SHP77 (cell line): ENCODE results near the gene WDHD1.
"Not testable (repeated sequence)": the region's sequence is repeated elsewhere in the genome, so short reads cannot be mapped to it uniquely, and the experiment has no call there.

Source experiments
- DNase-seq, 2 experiments: peaks; one replicate each; lab custom pipeline; 2025; lab: John Stamatoyannopoulos, UW

WDHD1 gene

DNA sequence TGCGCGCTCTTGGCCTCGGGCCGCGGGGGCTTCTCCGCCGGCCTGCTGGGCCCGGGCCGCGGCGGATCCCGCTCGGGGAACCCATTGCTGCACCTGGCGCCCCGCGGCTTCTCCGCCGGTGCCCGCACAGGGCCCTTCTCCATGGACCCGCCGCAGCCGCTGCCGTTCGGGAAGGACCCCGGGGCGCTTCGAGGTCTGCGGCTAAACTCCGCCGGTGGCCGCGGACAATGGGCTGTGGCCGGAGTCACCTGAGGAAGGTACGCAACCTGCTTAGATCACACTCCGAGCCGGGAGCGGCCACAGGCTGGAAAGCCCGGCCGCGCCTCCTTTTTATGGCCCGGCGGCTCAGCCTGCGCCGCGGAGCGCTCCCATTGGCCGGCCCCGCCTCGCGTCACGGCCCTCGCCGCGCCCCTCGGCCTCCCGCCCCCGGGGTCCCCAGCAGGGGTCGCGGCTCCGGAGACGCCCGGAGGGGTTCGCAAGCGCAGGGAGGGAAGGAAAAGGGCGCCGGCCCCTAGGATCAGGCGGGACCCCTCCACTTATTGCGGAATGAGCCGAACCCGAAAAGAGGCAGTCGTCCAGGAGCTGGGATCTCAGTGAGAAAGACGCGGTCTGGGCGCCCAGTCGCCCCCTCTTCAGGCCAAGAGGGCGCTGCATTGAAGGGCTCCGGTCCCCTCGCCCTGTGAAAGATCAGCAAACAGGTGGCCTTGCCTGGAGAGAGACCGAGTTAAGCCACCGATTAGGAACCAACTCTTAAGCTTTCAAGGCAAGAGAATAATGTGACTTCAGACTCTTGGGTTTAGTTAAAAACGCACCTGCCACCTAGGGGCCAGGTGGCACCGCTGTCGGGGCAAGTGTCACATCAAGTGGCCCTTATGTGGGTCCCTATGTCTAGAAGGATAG lies 124.1 kb downstream of the WDHD1 start, which contains the start of gene GCH1:
GCH1 (minus strand) TSS at position 306 of the 900 bp plus-strand sequence; CDS start at position 143, 163 bp downstream.
- DNase-seq = peak; percentile 62 to 74

GRCh38 chr14:54902143-54902520 lies 124.8 kb downstream of the WDHD1 start:
- DNase-seq = peak; percentile 34 to 68

DNA sequence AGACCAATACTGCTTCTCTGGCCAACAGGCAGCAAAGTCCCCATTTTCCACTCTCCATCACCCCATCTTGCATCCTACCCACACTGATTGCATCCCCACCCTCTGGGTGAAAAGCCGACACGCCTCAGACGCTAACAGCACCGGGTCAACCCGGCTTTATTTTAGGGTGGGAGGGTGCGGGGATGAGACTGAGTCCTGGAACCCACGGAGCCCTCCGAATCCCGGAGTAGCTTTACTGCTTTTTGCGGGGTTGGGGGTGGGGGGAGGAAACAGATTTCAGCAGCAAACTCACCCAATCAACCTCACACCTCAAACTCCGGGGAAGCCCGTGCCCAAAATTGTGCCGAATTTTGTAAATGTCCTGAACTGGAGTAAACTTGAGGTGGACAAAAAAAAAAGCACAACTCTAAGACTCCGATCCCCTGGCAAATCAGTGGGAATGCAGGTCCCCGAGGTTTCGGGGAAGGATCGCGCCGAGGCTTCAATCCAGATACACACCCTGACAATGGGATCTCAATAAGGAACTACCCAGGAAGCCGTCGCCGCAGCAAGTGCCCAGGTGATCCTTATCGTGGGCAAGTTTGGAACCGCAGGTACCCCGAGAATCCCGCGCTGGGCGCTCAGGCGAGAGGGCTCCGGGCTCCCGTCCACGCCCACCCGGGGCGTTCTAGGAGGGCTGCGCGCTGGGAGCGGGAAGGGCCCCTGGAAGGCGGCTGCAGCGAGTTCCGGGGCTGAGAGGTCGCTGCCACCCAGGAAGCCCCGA lies 125.3 kb downstream of the WDHD1 start:
- DNase-seq = peak in 1 of 2 experiments; percentile 50

- DNase-seq = no peak
Measured at GRCh38 chr14:54899573-54899972, 127.3 kb downstream of the WDHD1 start.

- DNase-seq = not testable (repeated sequence)
Measured at GRCh38 chr14:54897809-54898555, 128.9 kb downstream of the WDHD1 start.

- DNase-seq = no peak
Measured at GRCh38 chr14:54895683-54896082, 131.2 kb downstream of the WDHD1 start.

GRCh38 chr14:54894995-54895394 lies 131.9 kb downstream of the WDHD1 start:
- no peak for DNase-seq

DNA sequence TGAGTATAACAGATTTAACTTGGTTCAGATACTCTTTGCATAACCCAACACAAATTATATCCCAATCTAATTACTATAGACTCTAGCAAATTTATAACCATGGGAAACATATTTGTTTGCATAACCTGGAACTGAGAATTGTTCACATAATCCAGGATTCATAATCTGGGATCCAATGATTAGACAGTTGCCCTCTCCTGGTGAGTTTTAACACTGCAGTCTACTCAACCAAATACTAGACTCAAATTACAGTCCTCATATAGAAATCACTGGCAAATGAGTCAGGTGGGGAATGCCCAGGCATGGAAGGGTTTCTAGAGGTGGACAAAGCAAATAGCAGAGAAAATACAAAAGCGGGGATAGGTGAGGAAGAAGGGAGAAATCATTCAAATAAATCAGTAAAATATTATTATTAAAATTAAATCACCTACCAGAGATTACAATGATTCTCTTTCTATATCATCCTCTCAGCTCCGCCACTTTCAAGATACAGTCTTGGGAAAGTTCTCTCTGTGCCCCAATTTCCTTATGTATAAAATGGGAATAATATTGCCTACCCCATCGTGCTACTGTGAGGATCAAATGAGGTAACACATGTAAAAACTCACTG lies 133.6 kb downstream of the WDHD1 start:
- peak; percentile 37 to 51 for DNase-seq

DNA sequence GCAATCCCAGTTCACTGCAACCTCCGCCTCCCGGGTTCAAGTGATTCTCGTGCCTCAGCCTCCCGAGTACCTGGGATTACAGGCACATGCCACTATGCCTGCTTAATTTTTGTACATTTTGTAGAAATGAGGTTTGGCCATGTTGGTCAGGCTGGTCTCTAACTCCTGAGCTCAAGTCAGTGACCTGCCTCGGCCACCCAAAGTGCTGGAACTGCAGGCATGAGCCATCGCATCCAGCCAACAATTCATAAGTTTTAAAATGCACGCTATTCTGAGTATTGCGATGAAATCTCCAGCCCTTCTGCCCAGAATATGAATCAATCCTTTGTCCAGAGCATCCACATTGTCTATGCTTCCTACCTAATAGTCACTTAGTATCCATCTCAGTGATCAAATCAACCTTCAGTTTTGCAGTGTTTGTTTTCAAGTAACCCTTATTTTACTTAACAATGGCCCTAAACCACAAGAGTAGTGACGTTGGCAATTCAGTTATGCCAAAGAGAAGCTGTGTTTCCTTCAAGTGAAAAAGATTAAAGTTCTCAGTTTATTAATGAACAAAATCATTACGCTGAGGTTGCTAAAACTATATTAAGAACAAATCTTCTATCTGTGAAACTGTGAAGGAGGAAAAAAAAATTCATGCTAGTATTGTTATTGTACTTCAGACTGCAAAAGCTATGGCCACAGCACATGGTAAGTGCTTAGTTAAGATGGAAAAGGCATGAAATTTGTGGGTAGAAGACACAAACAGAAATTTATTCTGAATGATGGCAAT lies 135.2 kb downstream of the WDHD1 start:
- DNase-seq = no peak

DNA sequence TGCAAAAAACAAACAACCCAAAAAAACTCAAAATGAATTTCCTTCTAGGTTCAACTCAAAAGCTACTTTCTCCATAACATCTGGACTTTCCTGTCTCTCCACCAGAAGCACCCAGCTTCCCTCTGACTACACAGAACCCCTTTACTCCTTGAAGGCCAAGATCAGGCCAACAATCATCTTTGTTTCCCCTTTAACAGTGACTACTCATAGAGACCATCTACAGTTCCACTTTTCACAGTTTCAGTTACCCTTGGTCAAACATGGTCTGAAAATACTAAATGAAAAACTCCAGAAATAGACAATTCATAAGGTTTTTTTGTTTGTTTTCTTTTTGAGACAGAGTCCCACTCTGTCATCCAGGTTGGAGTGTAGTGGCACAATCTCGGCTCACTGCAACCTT lies 136.1 kb downstream of the WDHD1 start:
- DNase-seq = no peak

DNA sequence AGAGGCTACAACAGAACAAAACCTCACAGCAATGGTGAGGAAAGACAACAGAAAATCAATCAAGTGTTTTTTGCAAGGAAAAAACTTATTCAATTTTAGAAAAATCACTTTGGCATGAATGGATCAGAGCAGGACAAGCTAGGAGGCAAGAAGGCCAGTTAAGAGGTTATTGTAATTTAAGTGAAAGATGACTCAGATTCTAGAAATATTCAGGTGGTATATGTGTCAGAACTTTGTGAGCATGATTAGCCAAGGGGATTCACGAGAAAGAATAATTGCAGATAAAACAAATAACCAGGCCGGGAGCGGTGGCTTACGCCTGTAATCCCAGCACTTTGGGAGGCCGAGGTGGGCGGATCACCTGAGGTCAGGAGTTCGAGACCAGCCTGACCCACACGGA lies 137.0 kb downstream of the WDHD1 start:
- DNase-seq = no peak
